ENCODE results near the gene RXFP4.

The RXFP4 gene

GRCh38 chr1:155961937-155962336 lies 20.5 kb downstream of the RXFP4 start:
- no peak for DNase-seq

- DNase-seq: no peak
Observed at GRCh38 chr1:155962599-155963211, 21.3 kb downstream of the RXFP4 start.

GRCh38 chr1:155964193-155964592 lies 22.8 kb downstream of the RXFP4 start:
- DNase-seq: no peak

GRCh38 chr1:155966135-155966534 lies 24.7 kb downstream of the RXFP4 start:
- no peak for DNase-seq

- DNase-seq: no peak
Observed at GRCh38 chr1:155966750-155967149, 25.3 kb downstream of the RXFP4 start.

- DNase-seq: peak; percentile 58
Observed at GRCh38 chr1:155967341-155968050, 26.1 kb downstream of the RXFP4 start.

GRCh38 chr1:155968051-155968400 lies 26.6 kb downstream of the RXFP4 start:
- no peak for DNase-seq

- no peak for DNase-seq
Observed at GRCh38 chr1:155968670-155969069, 27.2 kb downstream of the RXFP4 start.

- no peak for DNase-seq
Observed at GRCh38 chr1:155969377-155969791, 27.9 kb downstream of the RXFP4 start.

- no peak for DNase-seq
Observed at GRCh38 chr1:155970531-155971167, 29.2 kb downstream of the RXFP4 start.

- DNase-seq: no peak
Observed at GRCh38 chr1:155971910-155972809, 30.7 kb downstream of the RXFP4 start.

- DNase-seq: no peak
Observed at GRCh38 chr1:155973723-155974122, 32.3 kb downstream of the RXFP4 start.

- DNase-seq: no peak
Observed at GRCh38 chr1:155974208-155975115, 33.0 kb downstream of the RXFP4 start.

- DNase-seq: no peak
Observed at GRCh38 chr1:155975375-155976061, 34.1 kb downstream of the RXFP4 start.

GRCh38 chr1:155976062-155976912 lies 34.8 kb downstream of the RXFP4 start:
- peak; percentile 56 for DNase-seq

GRCh38 chr1:155976913-155977689 lies 35.7 kb downstream of the RXFP4 start:
- no peak for DNase-seq

- DNase-seq: peak; percentile 75
Observed at GRCh38 chr1:155977690-155978324, 36.4 kb downstream of the RXFP4 start.

- DNase-seq: peak; percentile 75
Observed at GRCh38 chr1:155978325-155978972, 37.0 kb downstream of the RXFP4 start, which contains the start of gene ARHGEF2. Gene ARHGEF2 (minus strand): TSS chr1:155978547. CDS start chr1:155978427, 120 bp downstream.
